AG04450 (cell line): ENCODE results near the gene SART3. TPM values are rescaled to one million over a fixed set of nuclear protein-coding genes. Genes with fewer than 3 reads are reported as not detected.

Source experiments
- CTCF ChIA-PET: fragments of 300-600, 350-600 bp; formaldehyde crosslinking; extraction: SDS; loops from one replicate; lab custom pipeline; 2022; ENCODE audit warnings: antibody characterized with exemption, inconsistent platforms; lab: Charles Lee
- POLR2A ChIA-PET: fragments of 350-600 bp; formaldehyde crosslinking; extraction: SDS; loops from one replicate; lab custom pipeline; 2021; ENCODE audit warnings: antibody characterized with exemption, inconsistent platforms; lab: Yijun Ruan, JAX
- DNase-seq: peaks from one replicate; pipeline ENCODE4 v3.0.0-alpha.2; 2011; ENCODE audit warnings: low read depth, low spot score
- H3K27ac ChIP-seq: one replicate; pipeline ENCODE4 v1.5.1; 2012; ENCODE audit warnings: low read depth, low read length, control low read depth
- H3K27me3 ChIP-seq: one replicate; pipeline ENCODE4 v1.6.0; 2012; ENCODE audit warnings: low read length; ENCODE audit not compliant: control insufficient read depth, insufficient read depth
- H3K4me3 ChIP-seq: 2 replicates; pipeline ENCODE4 v1.5.1; 2011; ENCODE audit warnings: mild to moderate bottlenecking, low read depth, low read length, control low read depth
- H3K9me3 ChIP-seq: 2 replicates; pipeline ENCODE4 v1.5.1; 2012; ENCODE audit warnings: low read length; ENCODE audit not compliant: control insufficient read depth, insufficient read depth
- CTCF ChIP-seq: IDR thresholded peaks from 2 replicates; pipeline ENCODE4 v1.5.1; 2011; ENCODE audit warnings: low read depth, low read length, control low read depth, inconsistent platforms
- polyA plus RNA-seq: library from polyadenylated mRNA; depleted of rRNA; stranded (reverse); fragments of >200 nt; gene quantifications from 2 replicates; pipeline ENCODE4 v1.2.3, GENCODE V29; 2011

Gene SART3
- polyA plus RNA-seq, 1 experiment, result 23.9 TPM

- no peak overlapping the region for H3K27ac ChIP-seq
- DNase-seq, result no peak
- TF ChIP-seq CTCF, result no peak
- POLR2A ChIA-PET, result interaction anchor here (0.6 kb wide), 1 partner anchor 12 kb away, joined by 3 read pairs; no protein-coding TSS in a partner anchor
- H3K9me3 ChIP-seq, result peaks cover 2% of the 10 kb centered on the region; the same call in 1 of the 2 replicates
- H3K27me3 ChIP-seq, result no peaks in the 10 kb centered on the region
- H3K4me3 ChIP-seq, result no peak overlapping the region
- CTCF ChIA-PET, result interaction anchor here (0.7 to 1.0 kb wide), 3 partner anchors 99 to 866 kb away, joined by 4 to 5 read pairs (median 4); no protein-coding TSS in a partner anchor
Observed at GRCh38 chr12:108518716-108519496, 42.1 kb downstream of the SART3 start.

- ChIA-PET CTCF (no interaction called here), POLR2A (no interaction called here)
- TF ChIP-seq CTCF, result no peak
- Histone ChIP-seq H3K27me3 (no peaks in the 10 kb centered on the region), H3K4me3 (no peak overlapping the region), H3K9me3 (peaks cover 2% of the 10 kb centered on the region; the same call in 1 of the 2 replicates), H3K27ac (no peak overlapping the region)
- no peak for DNase-seq
Observed at GRCh38 chr12:108518101-108518715, 42.8 kb downstream of the SART3 start.

- DNase-seq, result no peak
- H3K9me3 ChIP-seq, result peaks cover 2% of the 10 kb centered on the region; the same call in 1 of the 2 replicates
- no peak for TF ChIP-seq CTCF
- H3K27ac ChIP-seq, result no peak overlapping the region
- H3K27me3 ChIP-seq, result no peaks in the 10 kb centered on the region
- no peak overlapping the region for H3K4me3 ChIP-seq
- CTCF ChIA-PET, result interaction anchor here (0.6 kb wide), 1 partner anchor 100 kb away, joined by 3 read pairs; no protein-coding TSS in a partner anchor
- POLR2A ChIA-PET, result no interaction called here
Observed at GRCh38 chr12:108517288-108518100, 43.5 kb downstream of the SART3 start.

GRCh38 chr12:108516511-108517275, 44.3 kb downstream of the SART3 start:
- no peak for TF ChIP-seq CTCF

More at GRCh38 chr12:108516511-108517275, 44.3 kb downstream of the SART3 start:
- POLR2A ChIA-PET, result no interaction called here
- H3K27ac ChIP-seq, result no peak overlapping the region
- H3K9me3 ChIP-seq, result peaks cover 2% of the 10 kb centered on the region; the same call in 1 of the 2 replicates
- H3K4me3 ChIP-seq, result no peak overlapping the region
- no peaks in the 10 kb centered on the region for H3K27me3 ChIP-seq
- no peak for DNase-seq
- CTCF ChIA-PET, result interaction anchor here (0.6 kb wide), 1 partner anchor 101 kb away, joined by 3 read pairs; no protein-coding TSS in a partner anchor
